AG04450 (cell line): Measurements from ENCODE around the gene SYCP2L. TPM values are rescaled to one million over a fixed set of nuclear protein-coding genes. Genes with fewer than 3 reads are reported as not detected.

Experiments used
- CTCF ChIA-PET: fragments of 300-600, 350-600 bp; formaldehyde crosslinking; extraction: SDS; loops from one replicate; lab custom pipeline; 2022; ENCODE audit warnings: antibody characterized with exemption, inconsistent platforms; lab: Charles Lee
- POLR2A ChIA-PET: fragments of 350-600 bp; formaldehyde crosslinking; extraction: SDS; loops from one replicate; lab custom pipeline; 2021; ENCODE audit warnings: antibody characterized with exemption, inconsistent platforms; lab: Yijun Ruan, JAX
- DNase-seq: peaks from one replicate; pipeline ENCODE4 v3.0.0-alpha.2; 2011; ENCODE audit warnings: low read depth, low spot score
- H3K27ac ChIP-seq: one replicate; pipeline ENCODE4 v1.5.1; 2012; ENCODE audit warnings: low read depth, low read length, control low read depth
- H3K27me3 ChIP-seq: one replicate; pipeline ENCODE4 v1.6.0; 2012; ENCODE audit warnings: low read length; ENCODE audit not compliant: control insufficient read depth, insufficient read depth
- H3K4me3 ChIP-seq: 2 replicates; pipeline ENCODE4 v1.5.1; 2011; ENCODE audit warnings: mild to moderate bottlenecking, low read depth, low read length, control low read depth
- H3K9me3 ChIP-seq: 2 replicates; pipeline ENCODE4 v1.5.1; 2012; ENCODE audit warnings: low read length; ENCODE audit not compliant: control insufficient read depth, insufficient read depth
- polyA plus RNA-seq: library from polyadenylated mRNA; depleted of rRNA; stranded (reverse); fragments of >200 nt; gene quantifications from 2 replicates; pipeline ENCODE4 v1.2.3, GENCODE V29; 2011
- TF ChIP-seq, protein P1 (sequence below): IDR thresholded peaks from 2 replicates; pipeline ENCODE4 v1.5.1; 2011; ENCODE audit warnings: low read depth, low read length, control low read depth, inconsistent platforms

The SYCP2L gene
- polyA plus RNA-seq, 1 experiment: 0.22 TPM

GRCh38 chr6:10961837-10962236 lies 75.0 kb downstream of the SYCP2L start:
- CTCF ChIA-PET: interaction anchor here (0.7 to 2.8 kb wide), 4 partner anchors 7 to 109 kb away, joined by 3 to 13 read pairs (median 8); no protein-coding TSS in a partner anchor
- Histone ChIP-seq H3K9me3 (peaks cover 4% of the 10 kb centered on the region; the same call in 1 of the 2 replicates), H3K27ac (no peak overlapping the region), H3K27me3 (no peaks in the 10 kb centered on the region), H3K4me3 (no peak overlapping the region)
- DNase-seq: no peak
- POLR2A ChIA-PET: interaction anchor here (0.7 kb wide), 1 partner anchor 45 kb away, joined by 3 read pairs; no protein-coding TSS in a partner anchor
- TF ChIP-seq, protein P1, sequence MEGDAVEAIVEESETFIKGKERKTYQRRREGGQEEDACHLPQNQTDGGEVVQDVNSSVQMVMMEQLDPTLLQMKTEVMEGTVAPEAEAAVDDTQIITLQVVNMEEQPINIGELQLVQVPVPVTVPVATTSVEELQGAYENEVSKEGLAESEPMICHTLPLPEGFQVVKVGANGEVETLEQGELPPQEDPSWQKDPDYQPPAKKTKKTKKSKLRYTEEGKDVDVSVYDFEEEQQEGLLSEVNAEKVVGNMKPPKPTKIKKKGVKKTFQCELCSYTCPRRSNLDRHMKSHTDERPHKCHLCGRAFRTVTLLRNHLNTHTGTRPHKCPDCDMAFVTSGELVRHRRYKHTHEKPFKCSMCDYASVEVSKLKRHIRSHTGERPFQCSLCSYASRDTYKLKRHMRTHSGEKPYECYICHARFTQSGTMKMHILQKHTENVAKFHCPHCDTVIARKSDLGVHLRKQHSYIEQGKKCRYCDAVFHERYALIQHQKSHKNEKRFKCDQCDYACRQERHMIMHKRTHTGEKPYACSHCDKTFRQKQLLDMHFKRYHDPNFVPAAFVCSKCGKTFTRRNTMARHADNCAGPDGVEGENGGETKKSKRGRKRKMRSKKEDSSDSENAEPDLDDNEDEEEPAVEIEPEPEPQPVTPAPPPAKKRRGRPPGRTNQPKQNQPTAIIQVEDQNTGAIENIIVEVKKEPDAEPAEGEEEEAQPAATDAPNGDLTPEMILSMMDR: no peak

DNA sequence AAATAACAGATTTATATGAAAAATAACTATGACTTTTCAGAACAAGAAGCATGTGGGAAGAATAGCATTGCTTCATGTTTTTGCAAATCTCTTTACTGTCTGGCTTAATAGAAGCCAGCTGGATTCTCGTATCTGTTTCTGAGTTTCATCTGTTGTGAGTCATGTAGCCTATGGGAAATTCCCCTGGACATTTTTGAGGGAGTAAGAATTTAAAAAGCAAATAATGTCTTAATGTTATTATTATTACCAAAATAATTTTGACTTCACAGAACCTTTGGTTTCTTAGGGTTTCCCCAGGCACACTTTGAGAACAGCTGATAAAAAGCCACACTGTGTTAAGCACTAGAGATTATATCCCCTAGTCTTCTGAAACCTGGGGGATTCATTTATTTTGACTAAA lies 75.8 kb downstream of the SYCP2L start:
- ChIA-PET CTCF (interaction anchor here (1.0 to 2.8 kb wide), 4 partner anchors 8 to 533 kb away, joined by 3 to 13 read pairs (median 8); no protein-coding TSS in a partner anchor), POLR2A (no interaction called here)
- peaks cover 4% of the 10 kb centered on the region; the same call in 1 of the 2 replicates for H3K9me3 ChIP-seq
- no peaks in the 10 kb centered on the region for H3K27me3 ChIP-seq
- H3K27ac ChIP-seq: no peak overlapping the region
- TF ChIP-seq, protein P1: no peak
- peak; percentile 73 for DNase-seq
- no peak overlapping the region for H3K4me3 ChIP-seq

DNA sequence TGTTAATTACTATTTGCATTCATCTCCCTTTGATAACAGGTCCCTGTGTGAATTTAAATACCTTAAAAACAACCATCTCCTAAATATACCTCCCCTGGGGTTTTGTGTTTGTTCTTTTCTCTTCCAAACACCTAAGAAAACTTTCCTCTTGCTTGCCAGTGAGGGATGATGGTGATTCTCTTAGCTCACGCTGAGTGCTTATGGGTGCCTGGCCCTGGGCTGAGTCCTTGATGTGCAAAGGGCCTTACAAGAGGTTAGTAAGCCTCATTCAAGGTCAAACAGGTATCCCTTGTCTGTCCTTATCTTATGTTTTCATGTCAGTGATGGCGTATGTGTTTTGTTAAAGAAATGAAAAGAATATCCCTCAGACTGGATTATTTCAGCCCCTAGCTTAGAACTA lies 76.3 kb downstream of the SYCP2L start:
- H3K27ac ChIP-seq: no peak overlapping the region
- DNase-seq: no peak
- H3K4me3 ChIP-seq: no peak overlapping the region
- H3K9me3 ChIP-seq: peaks cover 4% of the 10 kb centered on the region; the same call in 1 of the 2 replicates
- ChIA-PET CTCF (interaction anchor here (1.0 to 2.8 kb wide), 3 partner anchors 9 to 533 kb away, joined by 3 to 12 read pairs (median 3); no protein-coding TSS in a partner anchor), POLR2A (no interaction called here)
- TF ChIP-seq, protein P1: no peak
- no peaks in the 10 kb centered on the region for H3K27me3 ChIP-seq

- POLR2A ChIA-PET: no interaction called here
- CTCF ChIA-PET: interaction anchor here (2.8 kb wide), 1 partner anchor 10 kb away, joined by 12 read pairs; no protein-coding TSS in a partner anchor
- no peak for DNase-seq
- no peaks in the 10 kb centered on the region for H3K27me3 ChIP-seq
- TF ChIP-seq, protein P1: no peak
- no peak overlapping the region for H3K4me3 ChIP-seq
- peaks cover 4% of the 10 kb centered on the region; the same call in 1 of the 2 replicates for H3K9me3 ChIP-seq
- H3K27ac ChIP-seq: no peak overlapping the region
Observed at GRCh38 chr6:10964684-10965083, 77.8 kb downstream of the SYCP2L start.

DNA sequence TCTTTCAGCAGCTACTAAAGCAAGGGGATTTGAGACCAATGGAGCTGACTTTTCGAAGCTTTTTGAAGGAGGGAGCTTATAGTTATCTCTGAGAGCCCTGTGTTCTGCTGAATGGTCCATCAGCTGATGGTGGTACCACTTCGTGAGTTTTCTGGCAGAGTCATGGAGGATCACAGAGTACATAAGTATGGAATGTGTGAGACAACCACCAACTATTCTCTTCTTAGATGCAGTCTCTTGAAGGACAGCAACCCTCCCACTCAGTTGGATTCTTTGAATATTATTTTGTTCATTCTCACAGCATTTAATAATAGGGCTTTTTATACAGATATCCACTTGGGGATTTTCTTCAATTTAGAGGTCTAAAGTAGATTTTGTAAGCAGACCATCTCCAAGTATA lies 81.9 kb downstream of the SYCP2L start:
- no peaks in the 10 kb centered on the region for H3K27me3 ChIP-seq
- H3K27ac ChIP-seq: no peak overlapping the region
- ChIA-PET CTCF (interaction anchor here (2.2 kb wide), 1 partner anchor 14 kb away, joined by 8 read pairs; no protein-coding TSS in a partner anchor), POLR2A (no interaction called here)
- peak; percentile 37 for DNase-seq
- H3K4me3 ChIP-seq: no peak overlapping the region
- TF ChIP-seq, protein P1: no peak
- H3K9me3 ChIP-seq: peaks cover 4% of the 10 kb centered on the region; the same call in 1 of the 2 replicates
